Neuronal stem cell (in vitro differentiated cells): Measurements from ENCODE around the gene CBR3.

Experiments
- DNase-seq: peaks from one replicate; pipeline ENCODE4 v3.0.0-alpha.2; 2013; ENCODE audit warnings: low spot score
- H2AFZ ChIP-seq: one replicate; pipeline ENCODE4 v1.6.1; 2013; ENCODE audit warnings: mild to moderate bottlenecking, low read length, inconsistent platforms
- H2AK5ac ChIP-seq: 2 replicates; pipeline ENCODE4 v1.6.1; 2013; ENCODE audit warnings: low read depth, mild to moderate bottlenecking, inconsistent platforms, low read length, moderate library complexity, mixed read lengths
- H2BK120ac ChIP-seq: 2 replicates; pipeline ENCODE4 v1.6.1; 2013; ENCODE audit warnings: low read depth, mild to moderate bottlenecking, inconsistent platforms, low read length, moderate library complexity, mixed read lengths
- H2BK12ac ChIP-seq: one replicate; pipeline ENCODE4 v1.6.1; 2013; ENCODE audit warnings: low read length, inconsistent platforms
- H2BK15ac ChIP-seq: 2 replicates; pipeline ENCODE4 v1.6.1; 2013; ENCODE audit warnings: mild to moderate bottlenecking, low read length, inconsistent platforms, mixed read lengths
- H2BK5ac ChIP-seq: one replicate; pipeline ENCODE4 v1.6.1; 2013; ENCODE audit warnings: inconsistent platforms, mild to moderate bottlenecking, low read length, moderate library complexity
- H3K14ac ChIP-seq: one replicate; pipeline ENCODE4 v1.6.1; 2013; ENCODE audit warnings: low read length, inconsistent platforms
- H3K18ac ChIP-seq: 2 replicates; pipeline ENCODE4 v1.6.1; 2013; ENCODE audit warnings: low read length, inconsistent platforms
- H3K23ac ChIP-seq: 2 replicates; pipeline ENCODE4 v1.6.1; 2013; ENCODE audit warnings: low read depth, mild to moderate bottlenecking, mixed read lengths, low read length, inconsistent platforms; ENCODE audit not compliant: poor library complexity
- H3K27ac ChIP-seq: replicated peaks from 3 replicates; pipeline ENCODE4 v1.5.1; 2013; ENCODE audit warnings: low read length, inconsistent platforms
- H3K27me3 ChIP-seq, 3 experiments: 2 replicates each; pipeline ENCODE4 v1.6.1; 2013; ENCODE audit warnings: low read length in 3 of 3, mild to moderate bottlenecking in 2 of 3, inconsistent platforms in 1 of 3, low read depth in 1 of 3, mixed read lengths in 1 of 3, moderate library complexity in 1 of 3; ENCODE audit not compliant: control insufficient read depth in 3 of 3, insufficient read depth in 3 of 3
- H3K36me3 ChIP-seq, 2 donors: replicated peaks in 1 of 2; 2 replicates each; pipeline ENCODE4 v1.6.1; 2013; ENCODE audit warnings: low read length in 2 of 2; ENCODE audit not compliant: control insufficient read depth in 2 of 2, insufficient read depth in 2 of 2
- H3K4ac ChIP-seq: 2 replicates; pipeline ENCODE4 v1.6.1; 2013; ENCODE audit warnings: inconsistent platforms, mild to moderate bottlenecking, low read length, moderate library complexity
- H3K4me1 ChIP-seq, 2 donors: 1 replicate in 1 of 2; 2 replicates in 1 of 2; pipeline ENCODE4 v1.6.1; 2013; ENCODE audit warnings: low read length in 2 of 2, low read depth in 1 of 2; ENCODE audit not compliant: control insufficient read depth in 2 of 2, insufficient read depth in 1 of 2
- H3K4me2 ChIP-seq: one replicate; pipeline ENCODE4 v1.6.1; 2013; ENCODE audit warnings: mild to moderate bottlenecking, low read length, inconsistent platforms; ENCODE audit not compliant: insufficient read depth, poor library complexity, severe bottlenecking
- H3K4me3 ChIP-seq, 2 donors: 2 replicates each; pipeline ENCODE4 v1.5.1; 2013; ENCODE audit warnings: low read length in 2 of 2, mild to moderate bottlenecking in 2 of 2, inconsistent platforms in 1 of 2, moderate library complexity in 1 of 2
- H3K79me1 ChIP-seq: one replicate; pipeline ENCODE4 v1.6.1; 2013; ENCODE audit warnings: low read depth, mild to moderate bottlenecking, inconsistent platforms, low read length, moderate library complexity
- H3K9ac ChIP-seq: one replicate; pipeline ENCODE4 v1.6.1; 2013; ENCODE audit warnings: mild to moderate bottlenecking, low read depth, low read length, inconsistent platforms; ENCODE audit not compliant: poor library complexity
- H3K9me3 ChIP-seq, 2 donors: replicated peaks in 1 of 2; 2 replicates each; pipeline versions ENCODE3 to v1.6.1; 2013; ENCODE audit warnings: low read length in 2 of 2, mild to moderate bottlenecking in 2 of 2, inconsistent platforms in 1 of 2, low read depth in 1 of 2, mixed read lengths in 1 of 2, moderate library complexity in 1 of 2; ENCODE audit not compliant: control insufficient read depth in 2 of 2, insufficient read depth in 1 of 2
- H4K8ac ChIP-seq: one replicate; pipeline ENCODE4 v1.6.1; 2013; ENCODE audit warnings: low read depth, mild to moderate bottlenecking, inconsistent platforms, low read length, moderate library complexity
- H4K91ac ChIP-seq: one replicate; pipeline ENCODE4 v1.6.1; 2013; ENCODE audit warnings: low read length, low read depth, mild to moderate bottlenecking, inconsistent platforms; ENCODE audit not compliant: poor library complexity
- WGBS, 2 donors: extraction: QIAGEN DNeasy Blood & Tissue Kit; methylation state at CpG; one replicate each; pipeline ENCODE4 v1.1.7; 2013; ENCODE audit warnings: missing lambda C conversion rate in 2 of 2, mixed read lengths in 1 of 2; ENCODE audit not compliant: insufficient read length in 2 of 2, insufficient replicate concordance in 1 of 2; ENCODE audit errors: extremely low coverage in 2 of 2; 5-methylcytosine and 5-hydroxymethylcytosine counted together

Gene CBR3

GRCh38 chr21:36188937-36189336 lies 54.1 kb downstream of the CBR3 start:
- no peak overlapping the region for H3K9ac ChIP-seq

GRCh38 chr21:36190736-36191135 lies 55.9 kb downstream of the CBR3 start:
- no peaks in the 10 kb centered on the region for H3K79me1 ChIP-seq
- no peak overlapping the region for H3K4me2 ChIP-seq
- no peak overlapping the region for H3K4ac ChIP-seq
- H3K18ac ChIP-seq: no peak overlapping the region
- H2BK15ac ChIP-seq: no peak overlapping the region
- no peak overlapping the region for H2BK12ac ChIP-seq
- WGBS, 2 donors: no CpG with 5 or more reads among the region's 4 CpGs
- H3K14ac ChIP-seq: no peak overlapping the region
- H3K9me3 ChIP-seq: peaks cover 0 to 1% of the 10 kb centered on the region in 2 donors
- no peak for DNase-seq
- no peak overlapping the region for H3K23ac ChIP-seq
- H2BK120ac ChIP-seq: no peak overlapping the region
- no peak overlapping the region for H2AK5ac ChIP-seq
- no peak overlapping the region for H4K91ac ChIP-seq
- no peak overlapping the region for H2AFZ ChIP-seq
- no peak overlapping the region for H3K4me3 ChIP-seq
- H3K9ac ChIP-seq: no peak overlapping the region
- H2BK5ac ChIP-seq: no peak overlapping the region
- no peaks in the 10 kb centered on the region for H3K36me3 ChIP-seq
- peaks cover 6 to 7% of the 10 kb centered on the region in 2 donors for H3K4me1 ChIP-seq
- H3K27me3 ChIP-seq: no peaks in the 10 kb centered on the region
- H3K27ac ChIP-seq: no peak overlapping the region
- H4K8ac ChIP-seq: no peak overlapping the region

More at GRCh38 chr21:36188937-36189336, 54.1 kb downstream of the CBR3 start:
- Histone ChIP-seq H3K79me1 (no peaks in the 10 kb centered on the region), H3K9me3 (peaks cover 0 to 1% of the 10 kb centered on the region in 2 donors), H2AK5ac (no peak overlapping the region), H4K8ac (no peak overlapping the region), H2AFZ (no peak overlapping the region), H3K14ac (no peak overlapping the region), H3K27ac (no peak overlapping the region), H4K91ac (no peak overlapping the region), H3K4me3 (no peak overlapping the region), H3K4ac (no peak overlapping the region), H3K4me1 (peaks cover 6 to 9% of the 10 kb centered on the region in 2 donors), H2BK15ac (no peak overlapping the region), H3K18ac (no peak overlapping the region), H2BK120ac (no peak overlapping the region), H2BK5ac (no peak overlapping the region), H3K27me3 (no peaks in the 10 kb centered on the region), H3K36me3 (no peaks in the 10 kb centered on the region), H3K23ac (no peak overlapping the region), H2BK12ac (no peak overlapping the region), H3K4me2 (no peak overlapping the region)
- WGBS, 2 donors: no CpG with 5 or more reads among the region's 2 CpGs
- no peak for DNase-seq

- Histone ChIP-seq H3K18ac (no peak overlapping the region), H3K27me3 (no peaks in the 10 kb centered on the region), H3K4me1 (peaks cover 5% of the 10 kb centered on the region in 2 donors), H2BK12ac (no peak overlapping the region), H4K8ac (no peak overlapping the region), H3K4me2 (no peak overlapping the region), H3K9me3 (no peaks in the 10 kb centered on the region), H3K4ac (no peak overlapping the region), H3K9ac (no peak overlapping the region), H3K36me3 (no peaks in the 10 kb centered on the region), H2BK15ac (no peak overlapping the region), H3K14ac (no peak overlapping the region), H2BK5ac (no peak overlapping the region), H3K27ac (no peak overlapping the region), H3K4me3 (no peak overlapping the region), H3K23ac (no peak overlapping the region), H2AFZ (no peak overlapping the region), H4K91ac (no peak overlapping the region), H3K79me1 (no peaks in the 10 kb centered on the region), H2BK120ac (no peak overlapping the region), H2AK5ac (no peak overlapping the region)
- WGBS, 2 donors: no CpG with 5 or more reads among the region's 7 CpGs
- no peak for DNase-seq
These were observed 58.3 kb downstream of the CBR3 start for GRCh38 chr21:36193200-36193599.

- Histone ChIP-seq H2AFZ (no peak overlapping the region), H3K9ac (no peak overlapping the region), H3K27me3 (no peaks in the 10 kb centered on the region), H2AK5ac (no peak overlapping the region), H3K36me3 (peaks cover 0 to 6% of the 10 kb centered on the region in 2 donors), H3K4ac (no peak overlapping the region), H3K23ac (no peak overlapping the region), H2BK15ac (no peak overlapping the region), H3K9me3 (no peaks in the 10 kb centered on the region), H2BK5ac (no peak overlapping the region), H3K27ac (no peak overlapping the region), H4K8ac (no peak overlapping the region), H3K79me1 (no peaks in the 10 kb centered on the region), H2BK12ac (no peak overlapping the region), H4K91ac (no peak overlapping the region), H3K4me3 (no peak overlapping the region), H2BK120ac (no peak overlapping the region), H3K4me1 (peaks cover 0 to 3% of the 10 kb centered on the region in 2 donors), H3K14ac (no peak overlapping the region), H3K4me2 (no peak overlapping the region), H3K18ac (no peak overlapping the region)
- no peak for DNase-seq
- WGBS, 2 donors: no CpG with 5 or more reads among the region's 3 CpGs
These were observed 59.1 kb downstream of the CBR3 start for GRCh38 chr21:36194024-36194423.
